ENCODE measurements around the gene MEIS1. TPM values are rescaled to one million over a fixed set of nuclear protein-coding genes. Genes with fewer than 3 reads are reported as not detected.

MEIS1 gene
- total RNA-seq, 1 donor from 2014 or later, result 61.8 TPM

DNA sequence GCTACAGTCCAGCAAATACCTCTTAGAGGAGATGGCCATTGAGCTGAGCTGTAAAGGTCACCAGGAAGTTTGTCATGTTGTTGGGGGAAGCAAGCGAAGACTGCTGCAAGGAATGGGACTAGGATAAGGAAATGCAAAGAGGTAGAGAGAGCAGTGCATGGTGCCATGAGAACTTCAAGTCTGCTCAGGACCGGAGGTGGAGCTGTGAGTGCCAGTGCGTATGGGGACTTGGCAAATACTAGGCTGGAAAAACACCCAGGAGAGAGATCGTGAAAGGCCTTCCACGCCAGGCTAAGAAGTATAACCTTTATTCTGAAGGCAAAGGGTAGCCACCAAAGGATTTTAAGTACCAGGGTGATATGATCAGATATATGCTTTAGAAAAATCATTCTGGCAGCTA lies 71.3 kb downstream of the MEIS1 start:
- DNase-seq (ENCODE audit: low spot score), result no peak

- DNase-seq (ENCODE audit: low spot score), result no peak
Observed at GRCh38 chr2:66507673-66508201, 72.8 kb downstream of the MEIS1 start.

- no peak for DNase-seq (ENCODE audit: low spot score)
Observed at GRCh38 chr2:66508484-66509071, 73.7 kb downstream of the MEIS1 start.

DNA sequence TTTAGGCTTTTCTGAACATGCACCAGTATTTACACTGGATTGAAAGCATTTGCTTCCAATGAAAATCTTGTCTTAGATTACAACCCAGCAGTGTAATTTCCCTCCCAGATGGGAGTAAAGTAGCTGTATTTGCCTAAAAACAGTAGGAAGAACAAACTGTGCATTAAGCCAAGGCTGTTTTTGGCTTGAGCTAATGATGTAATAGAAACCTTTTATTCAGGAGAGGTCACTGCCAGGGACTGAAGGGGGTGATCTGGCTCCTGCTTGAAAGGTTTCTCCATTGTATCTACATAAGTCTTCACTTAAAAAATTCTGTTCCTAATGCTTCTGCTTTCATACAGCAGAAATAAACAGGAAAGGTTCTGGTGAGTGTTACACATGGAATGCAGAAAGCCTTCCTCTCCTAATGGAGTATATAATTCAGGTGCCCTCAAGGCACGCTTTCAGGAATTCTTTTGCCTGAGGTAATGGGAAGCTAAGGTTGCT lies 74.4 kb downstream of the MEIS1 start:
- DNase-seq (ENCODE audit: low spot score), result no peak

GRCh38 chr2:66512626-66513025 lies 77.7 kb downstream of the MEIS1 start:
- no peak for DNase-seq (ENCODE audit: low spot score)

- no peak for DNase-seq (ENCODE audit: low spot score)
Observed at GRCh38 chr2:66515743-66516142, 80.8 kb downstream of the MEIS1 start.

GRCh38 chr2:66516499-66516898 lies 81.6 kb downstream of the MEIS1 start:
- no peak for DNase-seq (ENCODE audit: low spot score)

- DNase-seq (ENCODE audit: low spot score), result no peak
Observed at GRCh38 chr2:66517772-66518171, 82.8 kb downstream of the MEIS1 start.

- no peak for DNase-seq (ENCODE audit: low spot score)
Observed at GRCh38 chr2:66519264-66519843, 84.4 kb downstream of the MEIS1 start.

DNA sequence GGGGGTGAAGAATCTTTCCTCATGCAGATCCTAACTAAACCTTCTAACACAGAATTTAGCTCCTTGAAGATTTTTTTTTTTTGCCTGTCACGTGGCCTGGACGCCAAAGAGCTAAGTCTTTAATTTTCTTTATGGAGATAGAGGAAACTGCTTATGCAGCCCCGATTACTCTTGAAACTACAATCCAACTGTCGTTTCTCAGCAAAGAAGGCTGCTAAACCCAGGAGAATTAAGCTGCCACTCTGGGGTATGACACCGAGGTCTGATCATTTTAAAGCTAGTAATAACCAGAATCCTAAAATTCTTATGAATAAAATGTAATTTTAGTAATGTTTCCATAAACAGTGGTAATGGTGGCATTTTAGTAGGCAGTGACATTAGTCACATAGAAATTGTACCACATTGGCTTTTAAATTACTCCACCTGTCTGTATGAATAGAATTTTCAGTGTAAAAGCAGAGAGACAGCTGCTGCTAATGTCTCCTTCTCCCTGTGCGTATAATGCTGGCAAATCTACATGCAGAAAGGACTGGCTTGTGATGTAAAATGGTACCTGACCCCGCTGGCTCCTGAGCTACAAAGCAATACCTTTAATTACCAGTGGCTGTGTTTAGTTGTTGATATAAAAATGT lies 86.5 kb downstream of the MEIS1 start:
- DNase-seq (ENCODE audit: low spot score), result no peak

- DNase-seq (ENCODE audit: low spot score), result no peak
Observed at GRCh38 chr2:66522611-66523376, 87.9 kb downstream of the MEIS1 start.

DNA sequence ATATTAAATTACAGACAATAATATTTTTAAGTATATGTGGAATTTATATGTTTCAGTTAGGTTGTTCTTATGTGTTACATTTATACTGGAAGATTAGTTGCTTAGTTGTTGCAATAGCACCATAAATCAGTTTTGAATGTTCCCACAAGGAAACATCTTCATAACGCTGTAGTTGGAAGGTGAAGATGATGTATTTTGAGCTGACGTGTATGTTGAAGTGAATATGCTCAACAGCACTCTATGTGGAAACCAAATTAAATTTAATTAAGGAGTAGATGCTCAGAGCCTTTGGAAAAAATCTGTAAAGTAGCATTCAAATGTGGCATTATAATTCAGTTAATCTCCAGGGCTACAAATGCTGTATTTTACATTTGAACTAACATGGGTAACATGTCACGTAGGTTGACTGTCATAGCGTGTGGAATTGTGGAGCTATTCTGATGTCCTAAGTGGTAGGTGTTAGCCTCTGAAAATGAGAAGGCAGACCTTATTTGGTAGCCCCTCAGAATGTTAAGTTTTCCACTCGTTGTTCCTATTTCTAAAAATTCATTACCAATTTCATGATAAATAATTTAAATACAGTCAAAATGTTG lies 88.5 kb downstream of the MEIS1 start:
- no peak for DNase-seq (ENCODE audit: low spot score)

GRCh38 chr2:66523990-66524389 lies 89.1 kb downstream of the MEIS1 start:
- no peak for DNase-seq (ENCODE audit: low spot score)

- no peak for DNase-seq (ENCODE audit: low spot score)
Observed at GRCh38 chr2:66525606-66526005, 90.7 kb downstream of the MEIS1 start.

DNA sequence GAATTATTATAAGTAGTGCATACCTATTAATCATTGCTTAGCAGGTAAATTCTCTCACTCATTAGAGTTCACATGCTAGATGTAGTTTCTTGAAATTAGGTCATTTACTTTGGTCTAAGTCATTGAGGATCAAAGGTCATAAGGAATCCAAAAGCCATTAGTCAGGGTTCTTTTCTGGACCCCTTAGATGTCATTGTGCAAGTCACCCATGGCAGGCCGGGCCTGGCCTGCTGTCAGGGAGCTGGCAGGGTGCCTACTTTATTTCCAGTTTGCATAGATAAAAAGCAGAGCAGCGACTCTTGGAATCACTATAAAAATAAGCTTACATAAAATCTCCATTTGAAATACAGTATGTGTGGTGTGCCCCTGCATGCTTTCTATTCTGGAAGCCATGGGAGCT lies 91.3 kb downstream of the MEIS1 start:
- DNase-seq (ENCODE audit: low spot score), result no peak

DNA sequence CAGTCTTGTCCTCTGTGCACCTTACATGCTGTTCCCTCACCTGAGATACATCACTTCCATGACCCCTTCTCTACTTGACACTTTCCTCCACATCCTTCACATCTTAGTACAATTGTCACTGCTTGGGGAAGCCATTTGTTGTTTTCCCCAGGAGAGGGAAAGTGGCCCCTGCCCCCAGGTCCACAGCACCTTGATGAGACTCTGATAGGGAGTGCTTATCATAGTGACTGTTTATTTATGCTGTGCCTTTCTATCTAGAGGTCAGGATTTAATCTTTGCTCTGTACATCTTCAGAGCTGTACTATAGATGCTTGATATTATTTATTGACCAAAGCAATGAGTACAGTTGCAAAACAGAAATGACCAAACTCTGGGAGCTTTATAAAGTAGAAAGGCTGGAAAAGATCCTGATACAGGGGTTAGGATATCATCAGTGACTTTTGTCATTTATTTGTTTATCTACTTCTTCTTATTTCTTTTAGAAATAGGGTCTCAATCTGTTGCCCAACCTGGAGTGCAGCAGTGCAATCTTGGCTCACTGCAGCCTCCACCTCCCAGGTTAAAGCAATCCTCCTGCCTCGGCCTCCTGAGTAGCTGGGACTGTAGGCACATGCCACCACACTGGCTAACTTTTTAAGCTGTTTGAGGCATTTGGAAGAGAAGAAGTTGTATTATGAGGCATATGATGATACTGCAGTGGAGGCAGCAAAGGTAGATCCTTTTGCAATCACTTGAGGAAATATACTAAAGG lies 94.2 kb downstream of the MEIS1 start:
- no peak for DNase-seq (ENCODE audit: low spot score)

- no peak for DNase-seq (ENCODE audit: low spot score)
Observed at GRCh38 chr2:66530651-66531050, 95.7 kb downstream of the MEIS1 start.

GRCh38 chr2:66531155-66531554 lies 96.2 kb downstream of the MEIS1 start:
- DNase-seq (ENCODE audit: low spot score), result no peak

DNA sequence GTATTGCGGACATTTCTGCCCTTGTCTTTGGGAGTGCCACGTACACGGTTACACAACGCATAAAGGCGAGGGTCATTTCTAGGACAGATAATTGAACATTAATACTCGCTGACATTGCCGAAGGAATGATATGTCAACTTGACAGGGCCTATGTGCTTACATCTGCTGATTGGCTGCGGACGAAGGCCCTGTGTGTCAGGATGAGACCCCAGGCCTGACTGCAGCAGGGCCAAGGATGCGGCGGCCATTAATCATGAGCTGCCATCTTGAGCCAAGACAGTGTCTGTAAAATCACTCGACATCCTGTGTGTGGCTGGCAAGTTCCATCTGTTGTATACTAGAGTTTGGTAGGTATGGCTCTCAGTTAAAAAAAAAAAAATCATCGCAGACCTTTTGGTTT lies 96.6 kb downstream of the MEIS1 start:
- no peak for DNase-seq (ENCODE audit: low spot score)

GRCh38 chr2:66532972-66533868 lies 98.3 kb downstream of the MEIS1 start:
- no peak for DNase-seq (ENCODE audit: low spot score)
